K562 (cell line): ENCODE results near the gene ZNF516.

Experiments used
- CTCF ChIP-seq, 3 experiments: IDR thresholded peaks in 2 of 3; conservative IDR thresholded peaks in 1 of 3; 2 replicates each; pipeline ENCODE4 v1.5.1; 2011 to 2012; ENCODE audit warnings: low read length in 3 of 3, mild to moderate bottlenecking in 3 of 3, control low read depth in 2 of 3, improper control_type of control experiment in 1 of 3, inconsistent platforms in 1 of 3, low read depth in 1 of 3, mixed read lengths in 1 of 3, moderate library complexity in 1 of 3; ENCODE audit not compliant: insufficient read depth in 2 of 3
- KLF6 ChIP-seq: fragments of 250-450 bp; sonication (Bioruptor Pico); IDR thresholded peaks from 2 replicates; pipeline ENCODE4 v1.4.0; 2020; ENCODE audit warnings: mild to moderate bottlenecking, moderate library complexity, borderline replicate concordance
- MAZ ChIP-seq, 2 experiments: fragments of 450-650 bp in 1 of 2; sonication (generic) in 1 of 2; formaldehyde crosslinking; IDR thresholded peaks in 1 of 2; conservative IDR thresholded peaks in 1 of 2; 2 replicates each; pipeline versions ENCODE4 v1.4.0 to v1.5.0; 2020; ENCODE audit warnings: mild to moderate bottlenecking in 1 of 2, missing genetic modification reagents in 1 of 2
- NFE2 ChIP-seq: IDR thresholded peaks from 2 replicates; pipeline ENCODE4 v1.6.1; 2014; ENCODE audit warnings: antibody characterized with exemption, low read depth
- RBM25 ChIP-seq: fragments of 200-400 bp; formaldehyde crosslinking; IDR thresholded peaks from 2 replicates; pipeline ENCODE4 v1.6.1; 2018; ENCODE audit warnings: low read length, low read depth, moderate library complexity; ENCODE audit not compliant: severe bottlenecking
- TEAD4 ChIP-seq, 2 experiments: sonication (generic) in 1 of 2; formaldehyde crosslinking in 1 of 2; IDR thresholded peaks; 2 replicates each; pipeline versions ENCODE4 v1.6.1 to v1.8.0; 2012 to 2022; ENCODE audit warnings: borderline replicate concordance in 1 of 2, inconsistent platforms in 1 of 2, low read length in 1 of 2, mild to moderate bottlenecking in 1 of 2, missing genetic modification reagents in 1 of 2

GRCh38 chr18:76451396-76452331, 43.4 kb downstream of the ZNF516 start:
- TF ChIP-seq CTCF (IDR thresholded peaks at IDR 0.05 in 2 of 3, conservative IDR thresholded peaks at IDR 0.05 in 1 of 3; ENCODE audit: insufficient read depth in 2 of 3, low read depth in 1 of 3, low read length in 3 of 3) (no peak), MAZ (CRISPR knock-in tag; conservative IDR thresholded peaks at IDR 0.05 in 1 of 2, IDR thresholded peaks at IDR 0.05 in 1 of 2) (no peak), TEAD4 (IDR thresholded peaks at IDR 0.05; ENCODE audit: low read length) (no peak), TEAD4 (CRISPR knock-in tag; IDR thresholded peaks at IDR 0.05; ENCODE audit: borderline replicate concordance) (no peak), RBM25 (no peak), NFE2 (no peak), KLF6 (no peak)
